K562 (cell line): Measurements from ENCODE around the gene PTGR3. TPM values are rescaled to one million over a fixed set of nuclear protein-coding genes. Genes with fewer than 3 reads are reported as not detected.

Source experiments
- FOXA1 ChIP-seq: fragments of 450-650 bp; IDR thresholded peaks from 2 replicates; pipeline ENCODE4 v1.6.1; 2016; ENCODE audit warnings: mild to moderate bottlenecking, borderline replicate concordance
- HDAC8 ChIP-seq: fragments of 450-650 bp; IDR thresholded peaks from 2 replicates; pipeline ENCODE4 v1.6.1; 2016; ENCODE audit warnings: mild to moderate bottlenecking, missing genetic modification characterization, moderate library complexity, missing compliant biosample characterization
- HNRNPLL ChIP-seq: fragments of 200-400 bp; formaldehyde crosslinking; IDR thresholded peaks from 2 replicates; pipeline ENCODE4 v1.6.1; 2017; ENCODE audit warnings: low read length, low read depth, mild to moderate bottlenecking; ENCODE audit not compliant: poor library complexity, severe bottlenecking
- IRF2 ChIP-seq: sonication (generic); formaldehyde crosslinking; IDR thresholded peaks from 2 replicates; pipeline ENCODE4 v1.8.1; 2022; ENCODE audit warnings: mild to moderate bottlenecking, missing genetic modification reagents
- KDM1A ChIP-seq, 2 experiments: fragments of 450-650 bp; IDR thresholded peaks; 2 replicates each; pipeline ENCODE4 v1.6.1; 2016; ENCODE audit warnings: mild to moderate bottlenecking in 2 of 2
- MAFF ChIP-seq: IDR thresholded peaks from 2 replicates; pipeline ENCODE4 v1.6.1; 2012; ENCODE audit warnings: low read length, improper control_type of control experiment
- NBN ChIP-seq: fragments of 450-650 bp; IDR thresholded peaks from 2 replicates; pipeline ENCODE4 v1.6.1; 2016; ENCODE audit warnings: low read depth, mild to moderate bottlenecking
- NR1H2 ChIP-seq: sonication (generic); formaldehyde crosslinking; IDR thresholded peaks from 2 replicates; pipeline ENCODE4 v1.4.0; 2020; ENCODE audit warnings: mild to moderate bottlenecking, missing genetic modification reagents
- RCOR1 ChIP-seq, 2 experiments: IDR thresholded peaks; 2 replicates each; pipeline ENCODE4 v1.6.1; 2012; ENCODE audit warnings: low read depth in 2 of 2, low read length in 2 of 2, borderline replicate concordance in 1 of 2, improper control_type of control experiment in 1 of 2
- SFPQ ChIP-seq: fragments of 200-400 bp; formaldehyde crosslinking; IDR thresholded peaks from 2 replicates; pipeline ENCODE4 v1.6.1; 2017; ENCODE audit warnings: mild to moderate bottlenecking, low read depth, low read length, moderate library complexity
- SRSF3 ChIP-seq: fragments of 200-400 bp; formaldehyde crosslinking; IDR thresholded peaks from 2 replicates; pipeline ENCODE4 v1.6.1; 2016; ENCODE audit warnings: mild to moderate bottlenecking, low read length, moderate library complexity; ENCODE audit not compliant: insufficient read depth
- TCF15 ChIP-seq: fragments of 250-450 bp; sonication (Bioruptor Pico); IDR thresholded peaks from 2 replicates; pipeline ENCODE4 v1.8.0; 2022; ENCODE audit warnings: moderate library complexity, mild to moderate bottlenecking, inconsistent platforms
- TEAD4 ChIP-seq, 2 experiments: sonication (generic) in 1 of 2; formaldehyde crosslinking in 1 of 2; IDR thresholded peaks; 2 replicates each; pipeline versions ENCODE4 v1.6.1 to v1.8.0; 2012 to 2022; ENCODE audit warnings: borderline replicate concordance in 1 of 2, inconsistent platforms in 1 of 2, low read length in 1 of 2, mild to moderate bottlenecking in 1 of 2, missing genetic modification reagents in 1 of 2
- TFAP4 ChIP-seq: sonication (generic); formaldehyde crosslinking; IDR thresholded peaks from 2 replicates; pipeline ENCODE4 v1.8.0; 2022; ENCODE audit warnings: missing genetic modification reagents, mild to moderate bottlenecking, moderate library complexity, borderline replicate concordance
- THAP12 ChIP-seq: fragments of 250-450 bp; sonication (Bioruptor Pico); IDR thresholded peaks from 2 replicates; pipeline ENCODE4 v1.9.0; 2021; ENCODE audit warnings: mild to moderate bottlenecking, inconsistent platforms
- THRB ChIP-seq: fragments of 450-650 bp; formaldehyde crosslinking; conservative IDR thresholded peaks from 2 replicates; pipeline ENCODE4 v1.4.0; 2022; ENCODE audit warnings: mild to moderate bottlenecking, missing genetic modification characterization
- TRIM24 ChIP-seq, 2 experiments: fragments of 450-650 bp; IDR thresholded peaks; 2 replicates each; pipeline ENCODE4 v1.6.1; 2016
- ZNF174 ChIP-seq: fragments of 250-450 bp; sonication (Bioruptor Pico); IDR thresholded peaks from 2 replicates; pipeline ENCODE4 v1.4.0; 2020; ENCODE audit warnings: mild to moderate bottlenecking
- ZNF316 ChIP-seq: fragments of 450-650 bp; IDR thresholded peaks from 2 replicates; pipeline ENCODE4 v1.6.1; 2016
- ZNF444 ChIP-seq: fragments of 250-450 bp; sonication (Bioruptor Pico); IDR thresholded peaks from 2 replicates; pipeline ENCODE4 v1.4.0; 2020; ENCODE audit warnings: mild to moderate bottlenecking, moderate library complexity
- ZNF717 ChIP-seq: fragments of 250-450 bp; sonication (Bioruptor Pico); IDR thresholded peaks from 2 replicates; pipeline ENCODE4 v1.5.0; 2021
- ZNF778 ChIP-seq: fragments of 450-650 bp; formaldehyde crosslinking; IDR thresholded peaks from 2 replicates; pipeline ENCODE4 v1.4.0; 2020; ENCODE audit warnings: mild to moderate bottlenecking, moderate library complexity
- polyA plus RNA-seq, 8 experiments: library from polyadenylated mRNA; depleted of rRNA in 4 of 8; stranded (reverse) in 5 of 8; unstranded in 3 of 8; fragments of >200 nt; fragmentation: Nextera tagmentation in 2 of 8; fragmentation: Illumina TruSeq in 1 of 8; extraction: Ambion mirVana in 2 of 8; extraction: Trizol in 1 of 8; gene quantifications; 2 replicates each; pipeline versions ENCODE4 v1.2.1 to v1.2.3, GENCODE V29; 2011 to 2014; ENCODE audit warnings: inconsistent platforms in 1 of 8, missing spikeins in 1 of 8
- total RNA-seq, 7 experiments: library from RNA; depleted of rRNA in 6 of 7; stranded (reverse); fragments of >200 nt in 6 of 7; fragmentation: Illumina TruSeq in 2 of 7; extraction: Trizol in 2 of 7; gene quantifications; 2 replicates each; pipeline versions ENCODE4 v1.2.1 to v1.2.3, GENCODE V29; 2011 to 2021; ENCODE audit warnings: low replicate concordance in 1 of 7

PTGR3 gene
- total and polyA plus RNA-seq, 9 of the 15 experiments (the other 6 are each of a cell fraction or from before 2014, with no cell fraction given), result 4.1 to 32.3 (median 15.3) TPM

GRCh38 chr18:75205514-75206132, 3.3 kb downstream of the PTGR3 start (continued):
- TF ChIP-seq TEAD4 (IDR thresholded peaks at IDR 0.05; ENCODE audit: low read length) (0 out of 2 replicates have a peak, but pooled peaks have one; percentile 12), TEAD4 (CRISPR knock-in tag; IDR thresholded peaks at IDR 0.05; ENCODE audit: borderline replicate concordance) (no peak), HDAC8 (no peak), NBN (0 out of 2 replicates have a peak, but pooled peaks have one; percentile 22), ZNF444 (CRISPR knock-in tag) (0 out of 2 replicates have a peak, but pooled peaks have one; percentile 32), HNRNPLL (no peak), IRF2 (CRISPR knock-in tag) (no peak), THRB (CRISPR knock-in tag) (no peak), TRIM24 (IDR thresholded peaks at IDR 0.05) (0 out of 4 replicates have a peak, but pooled peaks of 1 of the 2 experiments have one; percentile 26), ZNF174 (CRISPR knock-in tag) (no peak), TCF15 (no peak), TFAP4 (no peak), SFPQ (no peak), KDM1A (IDR thresholded peaks at IDR 0.05) (peak in 1 of 2 experiments; percentile 67; a peak in 1 of 4 replicates), SRSF3 (no peak), THAP12 (CRISPR knock-in tag) (no peak), FOXA1 (no peak), ZNF316 (peak; percentile 73), ZNF717 (CRISPR knock-in tag) (no peak), NR1H2 (CRISPR knock-in tag) (no peak), RCOR1 (IDR thresholded peaks at IDR 0.05; ENCODE audit: borderline replicate concordance in 1 of 2, low read depth in 2 of 2, low read length in 2 of 2) (0 out of 4 replicates have a peak, but pooled peaks of 1 of the 2 experiments have one; percentile 10), ZNF778 (CRISPR knock-in tag) (no peak), MAFF (peak; percentile 38; the same call in 1 of the 2 replicates)
